HuH-7 (cell line): Measurements from ENCODE around the gene CAMK2D.
"Not testable (repeated sequence)": the region's sequence is repeated elsewhere in the genome, so short reads cannot be mapped to it uniquely, and the experiment has no call there.

Experiments
- DNase-seq: peaks from one replicate; pipeline ENCODE4 v3.0.0; 2011; ENCODE audit warnings: low spot score

CAMK2D gene

GRCh38 chr4:113761620-113762185 lies at the start of gene CAMK2D:
Gene CAMK2D, minus strand, starts transcription at chr4:113761738. Its CDS starts 670 bp downstream, at chr4:113761068.
- peak; percentile 77 for DNase-seq

DNA sequence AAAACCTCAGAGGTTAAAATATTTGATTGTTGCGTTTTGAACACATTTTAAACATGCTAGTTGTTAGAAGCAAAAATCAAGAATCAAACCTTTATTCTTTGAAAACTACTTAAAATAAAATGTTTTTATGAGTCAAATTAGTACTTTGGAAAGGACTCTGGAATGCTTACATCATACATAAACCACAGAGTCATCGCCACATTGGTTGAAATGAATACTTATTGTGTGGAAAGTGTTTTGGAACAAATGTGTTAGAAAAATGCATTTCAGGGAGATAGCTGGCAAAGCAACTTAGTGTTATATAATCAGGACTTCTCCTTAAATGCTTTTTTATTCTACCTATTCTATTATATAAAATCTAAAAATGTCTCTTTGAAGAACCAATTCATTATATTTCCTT lies 49.4 kb upstream of the CAMK2D start:
- no peak for DNase-seq

GRCh38 chr4:113809311-113809710 lies 47.8 kb upstream of the CAMK2D start:
- no peak for DNase-seq

- no peak for DNase-seq
Observed at GRCh38 chr4:113806850-113807249, 45.3 kb upstream of the CAMK2D start.

GRCh38 chr4:113801882-113802281 lies 40.3 kb upstream of the CAMK2D start:
- no peak for DNase-seq

- DNase-seq = not testable (repeated sequence)
Observed at GRCh38 chr4:113796381-113796780, 34.8 kb upstream of the CAMK2D start.

GRCh38 chr4:113790478-113790877 lies 28.9 kb upstream of the CAMK2D start:
- DNase-seq = no peak

DNA sequence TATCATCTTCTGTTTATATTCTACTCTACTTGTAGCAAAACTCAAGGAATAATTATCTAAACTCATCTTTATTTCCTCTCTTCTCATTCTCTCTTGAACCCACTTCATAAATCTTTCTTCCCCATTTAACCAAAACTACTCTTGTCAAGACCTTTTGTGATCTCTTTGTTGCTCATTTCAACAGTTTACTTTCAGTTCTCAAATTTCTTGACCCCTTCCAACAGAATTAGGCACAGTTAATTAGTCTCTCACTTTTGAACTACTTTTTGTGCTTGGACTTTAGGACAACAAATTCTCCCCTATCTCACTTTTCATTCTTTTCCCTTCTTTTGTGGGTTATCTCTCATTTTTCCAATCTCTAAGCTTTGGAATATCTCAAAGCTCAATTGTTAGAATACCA lies 27.4 kb upstream of the CAMK2D start:
- DNase-seq = no peak

- no peak for DNase-seq
Observed at GRCh38 chr4:113785781-113786180, 24.2 kb upstream of the CAMK2D start.

- DNase-seq = peak; percentile 8
Observed at GRCh38 chr4:113784497-113785250, 23.1 kb upstream of the CAMK2D start.

- DNase-seq = no peak
Observed at GRCh38 chr4:113783701-113784100, 22.2 kb upstream of the CAMK2D start.

GRCh38 chr4:113783289-113783688 lies 21.8 kb upstream of the CAMK2D start:
- no peak for DNase-seq

- DNase-seq = peak; percentile 17
Observed at GRCh38 chr4:113781439-113782040, 20.0 kb upstream of the CAMK2D start.

- no peak for DNase-seq
Observed at GRCh38 chr4:113776679-113777078, 15.1 kb upstream of the CAMK2D start.

DNA sequence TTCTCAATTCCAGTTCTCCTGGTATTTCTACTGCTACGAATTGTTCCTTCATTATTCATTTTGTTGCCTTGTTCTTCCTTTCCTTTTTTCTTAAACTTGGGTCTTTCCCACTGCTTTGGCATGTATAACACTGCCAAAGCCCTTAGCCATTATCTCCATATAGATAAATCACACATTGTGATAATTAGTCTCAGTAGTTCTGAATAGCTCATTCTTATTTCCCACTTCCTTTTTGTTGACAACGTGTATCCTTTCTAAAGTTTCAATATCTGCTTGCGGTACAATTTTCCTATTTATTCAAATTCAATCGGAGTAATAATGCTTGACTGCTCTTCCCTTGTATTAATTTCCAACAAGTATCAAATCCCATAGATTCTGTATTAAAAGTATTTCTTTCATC lies 14.5 kb upstream of the CAMK2D start:
- DNase-seq = no peak

DNA sequence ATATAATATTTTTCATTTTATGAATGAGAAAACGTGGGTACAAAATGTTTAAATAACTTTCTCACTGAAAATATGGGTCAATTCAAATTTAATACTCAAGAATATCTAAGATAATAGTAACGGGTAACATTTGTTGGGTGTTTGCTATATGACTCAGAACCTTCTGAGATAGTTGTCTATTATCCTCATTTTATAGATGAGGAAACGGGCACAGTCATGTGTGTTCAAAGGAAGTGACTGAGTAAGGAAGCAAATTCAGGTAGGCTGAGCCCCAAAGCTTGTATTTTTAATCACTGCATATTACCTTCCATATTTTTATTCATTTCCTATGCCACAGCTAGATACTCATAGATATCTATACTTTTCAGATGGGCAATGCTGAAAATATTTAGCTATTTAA lies 12.2 kb upstream of the CAMK2D start:
- no peak for DNase-seq

GRCh38 chr4:113773014-113773413 lies 11.5 kb upstream of the CAMK2D start:
- no peak for DNase-seq

DNA sequence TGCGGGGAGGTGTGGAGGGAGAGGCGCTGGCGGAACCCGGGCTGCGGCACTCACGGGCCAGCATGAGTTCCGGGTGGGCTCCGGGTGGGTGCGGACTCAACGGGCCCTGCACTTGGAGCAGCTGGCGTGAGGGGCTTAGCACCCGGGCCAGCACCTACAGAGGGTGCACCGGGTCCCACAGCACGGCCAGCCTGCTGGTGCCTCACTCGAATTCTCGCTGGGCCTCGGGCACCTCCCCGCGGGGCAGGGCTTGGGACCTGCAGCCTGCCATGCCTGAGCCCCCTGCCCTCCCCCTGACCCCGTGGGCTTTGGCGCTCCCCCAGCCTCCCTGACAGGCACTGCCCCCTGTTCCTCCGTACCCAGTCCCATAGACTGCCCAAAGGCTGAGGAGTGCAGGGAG lies 10.8 kb upstream of the CAMK2D start:
- no peak for DNase-seq

DNA sequence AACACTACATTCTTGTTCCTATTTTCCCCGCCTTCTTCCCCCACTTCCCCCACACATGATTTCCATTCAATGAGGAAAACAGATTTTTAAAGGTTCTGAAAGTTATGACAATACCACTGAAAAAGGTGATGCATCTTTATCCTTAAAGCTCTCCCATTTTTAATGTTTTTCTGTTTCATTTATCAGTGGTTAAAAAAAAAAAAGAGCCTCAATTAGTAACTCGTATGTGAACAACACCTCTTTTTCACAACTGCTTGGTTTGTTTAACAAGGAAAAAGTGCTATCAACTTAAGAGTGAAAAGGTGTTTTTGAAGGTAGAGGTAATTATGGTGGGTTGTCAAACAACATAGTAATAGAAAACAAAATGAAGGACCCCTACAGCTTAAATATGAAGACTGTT lies 8.2 kb upstream of the CAMK2D start:
- DNase-seq = no peak

- DNase-seq = no peak
Observed at GRCh38 chr4:113768952-113769351, 7.4 kb upstream of the CAMK2D start.

- no peak for DNase-seq
Observed at GRCh38 chr4:113766882-113767281, 5.3 kb upstream of the CAMK2D start.

- DNase-seq = no peak
Observed at GRCh38 chr4:113764720-113765264, 3.3 kb upstream of the CAMK2D start.

DNA sequence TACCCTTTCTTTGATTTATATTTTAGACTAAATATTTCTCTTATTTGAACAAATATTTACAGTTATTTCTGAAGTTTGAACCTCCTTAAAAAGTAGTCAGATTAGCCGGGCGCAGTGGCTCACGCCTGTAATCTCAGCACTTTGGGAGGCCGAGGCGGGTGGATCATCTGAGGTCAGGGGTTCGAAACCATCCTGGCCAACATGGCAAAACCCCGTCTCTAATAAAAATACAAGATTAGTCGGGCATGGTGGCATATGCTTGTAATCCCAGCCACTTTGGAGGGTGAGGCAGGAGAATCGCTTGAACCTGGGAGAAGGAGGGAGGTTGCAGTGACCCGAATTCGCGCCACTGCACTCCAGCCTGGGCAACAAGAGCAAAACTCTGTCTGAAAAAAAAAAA lies 2.4 kb upstream of the CAMK2D start:
- DNase-seq = not testable (repeated sequence)

- no peak for DNase-seq
Observed at GRCh38 chr4:113763029-113763285, 1.4 kb upstream of the CAMK2D start.
